ENCODE measurements around the gene VSIG10.

GRCh38 chr12:118032188-118032587, 71.6 kb downstream of the VSIG10 start:
- no peak for TF ChIP-seq CTCF (IDR thresholded peaks at IDR 0.05; ENCODE audit: insufficient read depth, low read depth, low read length)
- TF ChIP-seq EZH2 (IDR thresholded peaks at IDR 0.05; ENCODE audit: insufficient read depth, low read length), result no peak
